Nephron progenitor cell (in vitro differentiated cells): ENCODE measurements around the gene CRCP.
A peak's percentile ranks its signal among the peaks of the same experiment; 100 is the strongest.

Source experiments
- DNase-seq: peaks from one replicate; pipeline ENCODE4 v3.0.0; 2021
- H3K27ac Mint-ChIP-seq: 2 replicates; pipeline ENCODE4 v1.8.0; 2021; ENCODE audit warnings: mild to moderate bottlenecking, moderate library complexity, mixed read lengths
- H3K27me3 Mint-ChIP-seq: 2 replicates; pipeline ENCODE4 v1.8.0; 2021; ENCODE audit warnings: mild to moderate bottlenecking, low read depth, mixed read lengths; ENCODE audit not compliant: poor library complexity
- H3K36me3 Mint-ChIP-seq: 2 replicates; pipeline ENCODE4 v1.8.0; 2021; ENCODE audit warnings: low read depth, mixed read lengths
- H3K4me1 Mint-ChIP-seq: 2 replicates; pipeline ENCODE4 v1.8.0; 2021; ENCODE audit warnings: mixed read lengths
- H3K4me3 Mint-ChIP-seq: 2 replicates; pipeline ENCODE4 v1.8.0; 2021; ENCODE audit warnings: mild to moderate bottlenecking, moderate library complexity, mixed read lengths
- H3K9me3 Mint-ChIP-seq: 2 replicates; pipeline ENCODE4 v1.8.0; 2021; ENCODE audit warnings: mild to moderate bottlenecking, moderate library complexity, mixed read lengths
- CTCF ChIP-seq: fragments of 200-600 bp; sonication (generic); IDR thresholded peaks from 2 replicates; pipeline ENCODE4 v1.5.0; 2021; ENCODE audit warnings: antibody characterized with exemption

CRCP gene

GRCh38 chr7:66088861-66089838, 25.5 kb upstream of the CRCP start:
- Mint-ChIP-seq H3K4me1 (peaks cover 17% of the 10 kb centered on the region), H3K4me3 (no peak overlapping the region), H3K27ac (no peak overlapping the region), H3K36me3 (no peaks in the 10 kb centered on the region), H3K27me3 (no peaks in the 10 kb centered on the region), H3K9me3 (no peaks in the 10 kb centered on the region)
- DNase-seq = no peak
- TF ChIP-seq CTCF = no peak

GRCh38 chr7:66092654-66093053, 22.0 kb upstream of the CRCP start:
- Mint-ChIP-seq H3K27me3 (no peaks in the 10 kb centered on the region), H3K4me1 (peaks cover 5% of the 10 kb centered on the region), H3K9me3 (no peaks in the 10 kb centered on the region), H3K27ac (no peak overlapping the region), H3K4me3 (no peak overlapping the region), H3K36me3 (no peaks in the 10 kb centered on the region)
- TF ChIP-seq CTCF = no peak
- no peak for DNase-seq

- no peak overlapping the region for H3K4me3 Mint-ChIP-seq
- H3K36me3 Mint-ChIP-seq = no peaks in the 10 kb centered on the region
- no peaks in the 10 kb centered on the region for H3K9me3 Mint-ChIP-seq
- H3K27ac Mint-ChIP-seq = no peak overlapping the region
- TF ChIP-seq CTCF = no peak
- H3K4me1 Mint-ChIP-seq = peaks cover 12% of the 10 kb centered on the region
- DNase-seq = no peak
- no peaks in the 10 kb centered on the region for H3K27me3 Mint-ChIP-seq
These were observed 19.6 kb upstream of the CRCP start for GRCh38 chr7:66095010-66095409.

- H3K36me3 Mint-ChIP-seq = no peaks in the 10 kb centered on the region
- no peaks in the 10 kb centered on the region for H3K27me3 Mint-ChIP-seq
- no peak for TF ChIP-seq CTCF
- no peak overlapping the region for H3K4me3 Mint-ChIP-seq
- H3K9me3 Mint-ChIP-seq = no peaks in the 10 kb centered on the region
- DNase-seq = no peak
- no peak overlapping the region for H3K27ac Mint-ChIP-seq
- peaks cover 12% of the 10 kb centered on the region for H3K4me1 Mint-ChIP-seq
These were observed 15.5 kb upstream of the CRCP start for GRCh38 chr7:66099232-66099550.

GRCh38 chr7:66099551-66100407, 14.9 kb upstream of the CRCP start:
- DNase-seq = peak; percentile 50

More at GRCh38 chr7:66099551-66100407, 14.9 kb upstream of the CRCP start:
- Mint-ChIP-seq H3K36me3 (no peaks in the 10 kb centered on the region), H3K9me3 (no peaks in the 10 kb centered on the region), H3K4me1 (peaks cover 12% of the 10 kb centered on the region), H3K27me3 (no peaks in the 10 kb centered on the region), H3K27ac (peak overlapping the region; percentile 97), H3K4me3 (peak overlapping the region; percentile 79)
- no peak for TF ChIP-seq CTCF
